Esophagus muscularis mucosa (tissue), 4 donors: ENCODE data around the gene LSM2.

Experiments
- EP300 ChIP-seq: sonication (generic); formaldehyde crosslinking; IDR thresholded peaks from one replicate; pipeline ENCODE4 v1.6.1; 2017; ENCODE audit warnings: antibody characterized with exemption
- POLR2A ChIP-seq: fragments of 450-650 bp; IDR thresholded peaks from one replicate; pipeline ENCODE4 v1.6.1; 2017; ENCODE audit warnings: antibody characterized with exemption, moderate library complexity, mild to moderate bottlenecking, low read depth
- POLR2AphosphoS5 ChIP-seq, 2 donors: sonication (generic); formaldehyde crosslinking; IDR thresholded peaks; one replicate each; pipeline ENCODE4 v1.6.1; 2017; ENCODE audit warnings: antibody characterized with exemption in 2 of 2
- TF ChIP-seq, protein P1 (sequence below), 3 experiments: fragments of 200-600 bp in 2 of 3; fragments of 450-650 bp in 1 of 3; sonication (generic) in 2 of 3; IDR thresholded peaks; one replicate each; pipeline ENCODE4 v1.5.1; 2017 to 2019; ENCODE audit warnings: antibody characterized with exemption in 3 of 3, mild to moderate bottlenecking in 2 of 3, moderate library complexity in 1 of 3

DNA sequence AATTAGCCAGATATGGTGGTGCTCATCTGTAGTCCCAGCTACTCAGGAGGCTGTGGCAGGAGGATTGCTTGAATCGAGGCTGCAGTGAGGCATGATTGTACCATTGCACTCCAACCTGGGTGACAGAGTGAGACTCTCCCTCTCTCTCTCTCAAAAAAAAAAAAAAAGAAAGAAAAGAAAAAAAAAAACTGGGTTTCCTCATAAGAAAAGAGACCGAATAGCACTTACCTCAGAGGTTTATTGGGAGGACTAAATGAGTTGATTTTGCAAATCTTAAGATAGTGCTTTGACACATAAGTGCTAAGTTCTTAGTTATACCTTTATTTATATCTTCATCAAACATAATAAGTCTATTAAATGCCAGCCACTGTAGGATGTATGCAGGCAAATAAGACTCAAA, 35.9 kb downstream of the LSM2 start:
- TF ChIP-seq, protein P1, sequence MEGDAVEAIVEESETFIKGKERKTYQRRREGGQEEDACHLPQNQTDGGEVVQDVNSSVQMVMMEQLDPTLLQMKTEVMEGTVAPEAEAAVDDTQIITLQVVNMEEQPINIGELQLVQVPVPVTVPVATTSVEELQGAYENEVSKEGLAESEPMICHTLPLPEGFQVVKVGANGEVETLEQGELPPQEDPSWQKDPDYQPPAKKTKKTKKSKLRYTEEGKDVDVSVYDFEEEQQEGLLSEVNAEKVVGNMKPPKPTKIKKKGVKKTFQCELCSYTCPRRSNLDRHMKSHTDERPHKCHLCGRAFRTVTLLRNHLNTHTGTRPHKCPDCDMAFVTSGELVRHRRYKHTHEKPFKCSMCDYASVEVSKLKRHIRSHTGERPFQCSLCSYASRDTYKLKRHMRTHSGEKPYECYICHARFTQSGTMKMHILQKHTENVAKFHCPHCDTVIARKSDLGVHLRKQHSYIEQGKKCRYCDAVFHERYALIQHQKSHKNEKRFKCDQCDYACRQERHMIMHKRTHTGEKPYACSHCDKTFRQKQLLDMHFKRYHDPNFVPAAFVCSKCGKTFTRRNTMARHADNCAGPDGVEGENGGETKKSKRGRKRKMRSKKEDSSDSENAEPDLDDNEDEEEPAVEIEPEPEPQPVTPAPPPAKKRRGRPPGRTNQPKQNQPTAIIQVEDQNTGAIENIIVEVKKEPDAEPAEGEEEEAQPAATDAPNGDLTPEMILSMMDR (IDR thresholded peaks at IDR 0.05): no peak
- TF ChIP-seq EP300: no peak
- TF ChIP-seq POLR2A: no peak
- no peak for TF ChIP-seq POLR2AphosphoS5 (IDR thresholded peaks at IDR 0.05)
